ENCODE results near the gene TRPM7. TPM values are rescaled to one million over a fixed set of nuclear protein-coding genes. Genes with fewer than 3 reads are reported as not detected.
"Not testable (repeated sequence)": the region's sequence is repeated elsewhere in the genome, so short reads cannot be mapped to it uniquely, and the experiment has no call there.

TRPM7 gene
- total and polyA plus RNA-seq, 2 donors, result 14.3 to 126 TPM

- no peak for DNase-seq (ENCODE audit: extremely low spot score)
- no peak overlapping the region for H3K27ac ChIP-seq (ENCODE audit: low read depth)
- 44% methylated on average over 4 of the region's 4 CpGs for WGBS
- peaks cover 3% of the 10 kb centered on the region for H3K36me3 ChIP-seq (ENCODE audit: insufficient read depth)
- H3K4me1 ChIP-seq (ENCODE audit: insufficient read depth), result no peaks in the 10 kb centered on the region
- H3K4me3 ChIP-seq (ENCODE audit: low read depth, low read length), result no peak overlapping the region
These were observed 59.1 kb downstream of the TRPM7 start for GRCh38 chr15:50627351-50628055.

DNA sequence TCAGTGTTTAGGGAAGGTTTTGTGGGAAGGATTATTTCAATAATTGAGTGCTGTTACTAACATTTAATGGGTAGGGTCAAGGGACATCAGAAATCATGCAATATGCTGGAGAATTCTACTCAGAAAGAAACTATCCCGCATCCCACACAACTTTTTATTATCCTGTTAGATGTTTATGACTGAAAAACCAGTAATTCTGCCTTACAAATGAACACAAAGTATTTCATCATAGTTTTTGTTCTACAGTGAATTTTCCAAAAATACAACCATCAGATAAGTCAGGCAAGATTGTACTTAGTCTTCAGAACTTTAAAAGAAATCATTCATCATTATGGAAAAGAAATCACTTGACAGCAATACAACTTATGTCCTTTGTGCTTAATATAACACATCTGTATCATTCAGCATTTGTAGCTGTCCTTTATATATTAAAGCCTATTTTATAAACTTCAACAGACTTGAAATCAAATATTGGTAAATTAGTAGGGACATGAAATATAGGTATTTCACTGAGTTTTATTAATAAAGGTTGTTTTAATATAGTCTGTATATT, 61.9 kb downstream of the TRPM7 start:
- no peak for DNase-seq (ENCODE audit: extremely low spot score)
- 67% methylated on average over 1 of the region's 1 CpG for WGBS
- no peak overlapping the region for H3K27ac ChIP-seq (ENCODE audit: low read depth)
- no peaks in the 10 kb centered on the region for H3K36me3 ChIP-seq (ENCODE audit: insufficient read depth)
- no peak overlapping the region for H3K4me3 ChIP-seq (ENCODE audit: low read depth, low read length)
- no peaks in the 10 kb centered on the region for H3K4me1 ChIP-seq (ENCODE audit: insufficient read depth)

DNA sequence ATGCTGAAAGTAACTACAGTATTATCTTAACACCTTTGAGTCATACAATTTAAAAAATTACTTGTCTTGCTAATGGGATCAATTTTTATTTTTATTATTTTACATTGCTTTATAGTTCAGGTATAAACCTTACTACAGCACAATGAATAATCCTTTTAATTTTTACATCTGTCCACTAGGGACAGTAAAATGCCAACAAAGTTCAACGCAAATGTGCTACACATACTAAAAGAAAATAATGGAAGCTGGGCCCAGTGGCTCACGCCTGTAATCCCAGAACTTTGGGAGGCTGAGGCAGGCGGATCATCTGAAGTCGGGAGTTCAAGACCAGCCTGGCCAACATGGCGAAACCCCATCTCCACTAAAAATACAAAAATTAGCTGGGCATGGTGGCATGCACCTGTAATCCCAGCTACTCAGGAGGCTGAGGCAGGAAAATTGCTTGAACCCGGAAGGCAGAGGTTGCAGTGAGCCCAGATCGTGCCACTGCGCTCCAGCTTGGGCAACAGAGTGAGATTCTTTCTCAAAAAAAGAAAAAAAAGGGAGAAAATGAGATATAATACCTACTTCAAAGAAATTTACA, 64.1 kb downstream of the TRPM7 start:
- H3K27ac ChIP-seq (ENCODE audit: low read depth); H3K4me1 ChIP-seq (ENCODE audit: insufficient read depth); H3K4me3 ChIP-seq (ENCODE audit: low read depth, low read length); DNase-seq (ENCODE audit: extremely low spot score); H3K36me3 ChIP-seq (ENCODE audit: insufficient read depth): not testable (repeated sequence)
- 83% methylated on average over 8 of the region's 8 CpGs for WGBS

GRCh38 chr15:50616960-50617359, 69.6 kb downstream of the TRPM7 start:
- H3K4me1 ChIP-seq (ENCODE audit: insufficient read depth); H3K4me3 ChIP-seq (ENCODE audit: low read depth, low read length); DNase-seq (ENCODE audit: extremely low spot score); H3K27ac ChIP-seq (ENCODE audit: low read depth); H3K36me3 ChIP-seq (ENCODE audit: insufficient read depth): not testable (repeated sequence)
- 98% methylated on average over 6 of the region's 6 CpGs for WGBS

GRCh38 chr15:50616554-50616953, 70.0 kb downstream of the TRPM7 start:
- over 99% methylated on average over 2 of the region's 2 CpGs for WGBS

GRCh38 chr15:50613600-50613999, 73.0 kb downstream of the TRPM7 start:
- 92% methylated on average over 5 of the region's 5 CpGs for WGBS
- no peak overlapping the region for H3K4me3 ChIP-seq (ENCODE audit: low read depth, low read length)
- H3K4me1 ChIP-seq (ENCODE audit: insufficient read depth), result no peaks in the 10 kb centered on the region
- DNase-seq (ENCODE audit: extremely low spot score), result no peak
- H3K27ac ChIP-seq (ENCODE audit: low read depth), result no peak overlapping the region
- peaks cover 5% of the 10 kb centered on the region for H3K36me3 ChIP-seq (ENCODE audit: insufficient read depth)

More at GRCh38 chr15:50616554-50616953, 70.0 kb downstream of the TRPM7 start:
- not testable (repeated sequence) for H3K36me3 ChIP-seq (ENCODE audit: insufficient read depth); H3K4me3 ChIP-seq (ENCODE audit: low read depth, low read length); H3K4me1 ChIP-seq (ENCODE audit: insufficient read depth); H3K27ac ChIP-seq (ENCODE audit: low read depth); DNase-seq (ENCODE audit: extremely low spot score)

DNA sequence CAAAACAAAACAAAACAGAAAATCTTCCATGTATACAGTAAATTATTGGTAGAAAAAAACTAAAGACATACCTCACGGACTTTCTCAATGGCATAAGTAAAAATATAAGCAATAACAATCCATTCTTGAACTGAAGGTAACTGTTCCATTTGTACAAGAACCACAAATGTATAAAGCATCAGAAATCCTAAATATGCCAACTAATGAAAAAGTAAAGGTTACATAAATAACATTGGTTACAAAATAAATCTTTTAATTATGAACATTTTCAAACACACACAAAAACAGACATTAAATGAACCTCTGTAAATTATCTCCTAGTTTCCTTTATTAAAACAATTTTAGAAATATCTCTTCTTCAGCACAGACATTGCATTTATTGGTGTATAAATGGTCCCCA, 79.5 kb downstream of the TRPM7 start:
- Histone ChIP-seq H3K4me3 (ENCODE audit: low read depth, low read length) (no peak overlapping the region), H3K36me3 (ENCODE audit: insufficient read depth) (peaks cover 3% of the 10 kb centered on the region), H3K27ac (ENCODE audit: low read depth) (no peak overlapping the region), H3K4me1 (ENCODE audit: insufficient read depth) (no peaks in the 10 kb centered on the region)
- DNase-seq (ENCODE audit: extremely low spot score), result no peak
- WGBS, result 95% methylated on average over 1 of the region's 1 CpG

DNA sequence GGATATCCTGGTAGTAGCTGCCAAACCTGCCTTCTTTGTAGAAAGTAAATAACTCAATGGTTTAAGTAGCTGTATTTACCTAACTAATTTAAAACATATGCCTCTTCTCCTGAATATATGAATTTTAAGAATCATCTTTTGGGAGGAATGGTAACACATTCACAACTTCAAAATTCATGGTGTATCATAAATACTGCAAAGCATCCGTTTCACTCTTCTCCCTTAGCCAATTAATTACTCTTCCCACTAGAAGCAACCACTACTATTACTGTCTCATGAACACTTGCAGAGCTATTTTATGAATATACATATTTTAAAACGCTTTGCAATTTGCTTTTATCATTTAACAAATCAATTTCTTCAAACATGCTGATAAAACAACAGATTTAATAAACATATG, 81.1 kb downstream of the TRPM7 start:
- Histone ChIP-seq H3K4me1 (ENCODE audit: insufficient read depth) (no peaks in the 10 kb centered on the region), H3K27ac (ENCODE audit: low read depth) (no peak overlapping the region), H3K4me3 (ENCODE audit: low read depth, low read length) (no peak overlapping the region), H3K36me3 (ENCODE audit: insufficient read depth) (peaks cover 3% of the 10 kb centered on the region)
- DNase-seq (ENCODE audit: extremely low spot score), result no peak
- 84% methylated on average over 2 of the region's 2 CpGs for WGBS

DNA sequence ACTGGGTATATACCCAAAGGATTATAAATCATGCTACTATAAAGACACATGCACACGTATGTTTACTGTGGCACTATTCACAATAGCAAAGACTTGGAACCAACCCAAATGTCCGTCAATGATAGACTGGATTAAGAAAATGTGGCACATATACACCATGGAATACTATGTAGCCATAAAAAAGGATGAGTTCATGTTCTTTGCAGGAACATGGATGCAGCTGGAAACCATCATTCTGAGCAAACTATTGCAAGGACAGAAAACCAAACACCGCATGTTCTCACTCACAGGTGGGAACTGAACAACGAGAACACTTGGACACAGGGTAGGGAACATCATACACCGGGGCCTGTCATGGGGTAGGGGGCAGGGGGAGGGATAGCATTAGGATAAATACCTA, 84.6 kb downstream of the TRPM7 start:
- H3K36me3 ChIP-seq (ENCODE audit: insufficient read depth); H3K27ac ChIP-seq (ENCODE audit: low read depth); H3K4me3 ChIP-seq (ENCODE audit: low read depth, low read length); H3K4me1 ChIP-seq (ENCODE audit: insufficient read depth); DNase-seq (ENCODE audit: extremely low spot score): not testable (repeated sequence)
- over 99% methylated on average over 4 of the region's 5 CpGs for WGBS

GRCh38 chr15:50594311-50594710, 92.3 kb downstream of the TRPM7 start:
- H3K36me3 ChIP-seq (ENCODE audit: insufficient read depth), result peaks cover 4% of the 10 kb centered on the region
- 95% methylated on average over 2 of the region's 2 CpGs for WGBS
- H3K4me1 ChIP-seq (ENCODE audit: insufficient read depth), result no peaks in the 10 kb centered on the region
- no peak overlapping the region for H3K27ac ChIP-seq (ENCODE audit: low read depth)
- H3K4me3 ChIP-seq (ENCODE audit: low read depth, low read length), result no peak overlapping the region
- DNase-seq (ENCODE audit: extremely low spot score), result no peak

- Histone ChIP-seq H3K27ac (ENCODE audit: low read depth) (no peak overlapping the region), H3K4me3 (ENCODE audit: low read depth, low read length) (no peak overlapping the region), H3K36me3 (ENCODE audit: insufficient read depth) (peaks cover 4% of the 10 kb centered on the region), H3K4me1 (ENCODE audit: insufficient read depth) (no peaks in the 10 kb centered on the region)
- 89% methylated on average over 3 of the region's 3 CpGs for WGBS
- no peak for DNase-seq (ENCODE audit: extremely low spot score)
These were observed 92.8 kb downstream of the TRPM7 start for GRCh38 chr15:50593761-50594160.

- no peaks in the 10 kb centered on the region for H3K4me1 ChIP-seq (ENCODE audit: insufficient read depth)
- H3K4me3 ChIP-seq (ENCODE audit: low read depth, low read length), result no peak overlapping the region
- no peak overlapping the region for H3K27ac ChIP-seq (ENCODE audit: low read depth)
- DNase-seq (ENCODE audit: extremely low spot score), result no peak
- peaks cover 3% of the 10 kb centered on the region for H3K36me3 ChIP-seq (ENCODE audit: insufficient read depth)
- WGBS, result 61% methylated on average over 1 of the region's 1 CpG
These were observed 96.3 kb downstream of the TRPM7 start for GRCh38 chr15:50590288-50590687.

DNA sequence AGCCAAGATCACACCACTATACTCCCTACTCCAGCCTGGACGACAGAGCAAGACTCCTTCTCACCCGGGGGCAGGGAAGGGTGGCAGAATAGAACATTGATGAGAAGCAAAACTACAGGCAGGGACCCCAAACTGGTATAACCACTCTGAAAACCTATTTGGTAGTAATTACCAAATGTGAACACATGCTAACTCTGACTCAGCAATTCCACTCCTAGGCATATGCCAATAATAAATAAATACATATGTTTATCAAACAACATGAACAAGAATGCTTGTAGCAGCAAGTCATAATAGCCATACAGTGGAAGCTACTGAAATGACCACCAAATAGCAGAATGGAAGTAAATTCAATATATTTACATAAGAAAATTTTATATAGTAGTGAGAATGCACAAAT, 109.1 kb downstream of the TRPM7 start:
- Histone ChIP-seq H3K4me3 (ENCODE audit: low read depth, low read length) (no peak overlapping the region), H3K27ac (ENCODE audit: low read depth) (no peak overlapping the region), H3K36me3 (ENCODE audit: insufficient read depth) (peaks cover 5% of the 10 kb centered on the region), H3K4me1 (ENCODE audit: insufficient read depth) (no peaks in the 10 kb centered on the region)
- no peak for DNase-seq (ENCODE audit: extremely low spot score)
- WGBS, result 85% methylated on average over 2 of the region's 2 CpGs

- Histone ChIP-seq H3K36me3 (ENCODE audit: insufficient read depth) (peaks cover 6% of the 10 kb centered on the region), H3K4me1 (ENCODE audit: insufficient read depth) (no peaks in the 10 kb centered on the region), H3K4me3 (ENCODE audit: low read depth, low read length) (no peak overlapping the region), H3K27ac (ENCODE audit: low read depth) (no peak overlapping the region)
- 84% methylated on average over 1 of the region's 1 CpG for WGBS
- DNase-seq (ENCODE audit: extremely low spot score), result no peak
These were observed 110.4 kb downstream of the TRPM7 start for GRCh38 chr15:50576166-50576565.
